Thyroid gland (tissue), 4 donors: Measurements from ENCODE around the gene SLC25A11.

Experiments
- CTCF ChIP-seq, 6 experiments: fragments of 200-600 bp in 3 of 6; fragments of 450-650 bp in 3 of 6; sonication (generic) in 3 of 6; IDR thresholded peaks; one replicate each; pipeline ENCODE4 v1.5.1; 2016 to 2019; ENCODE audit warnings: antibody characterized with exemption in 6 of 6, mild to moderate bottlenecking in 2 of 6, inconsistent platforms in 1 of 6, moderate library complexity in 1 of 6
- POLR2A ChIP-seq, 2 donors: fragments of 450-650 bp; IDR thresholded peaks; one replicate each; pipeline ENCODE4 v1.6.1; 2017; ENCODE audit warnings: antibody characterized with exemption in 2 of 2, mild to moderate bottlenecking in 2 of 2, moderate library complexity in 1 of 2

- TF ChIP-seq POLR2A (IDR thresholded peaks at IDR 0.05) (no peak), CTCF (IDR thresholded peaks at IDR 0.05) (no peak)
These were observed 39.4 kb downstream of the SLC25A11 start for GRCh38 chr17:4900231-4901107.
